KG1 (cell line): ENCODE measurements around the gene KCNH2.

Source experiments
- DNase-seq: peaks from one replicate; lab custom pipeline; 2025; lab: John Stamatoyannopoulos, UW

The KCNH2 gene

DNA sequence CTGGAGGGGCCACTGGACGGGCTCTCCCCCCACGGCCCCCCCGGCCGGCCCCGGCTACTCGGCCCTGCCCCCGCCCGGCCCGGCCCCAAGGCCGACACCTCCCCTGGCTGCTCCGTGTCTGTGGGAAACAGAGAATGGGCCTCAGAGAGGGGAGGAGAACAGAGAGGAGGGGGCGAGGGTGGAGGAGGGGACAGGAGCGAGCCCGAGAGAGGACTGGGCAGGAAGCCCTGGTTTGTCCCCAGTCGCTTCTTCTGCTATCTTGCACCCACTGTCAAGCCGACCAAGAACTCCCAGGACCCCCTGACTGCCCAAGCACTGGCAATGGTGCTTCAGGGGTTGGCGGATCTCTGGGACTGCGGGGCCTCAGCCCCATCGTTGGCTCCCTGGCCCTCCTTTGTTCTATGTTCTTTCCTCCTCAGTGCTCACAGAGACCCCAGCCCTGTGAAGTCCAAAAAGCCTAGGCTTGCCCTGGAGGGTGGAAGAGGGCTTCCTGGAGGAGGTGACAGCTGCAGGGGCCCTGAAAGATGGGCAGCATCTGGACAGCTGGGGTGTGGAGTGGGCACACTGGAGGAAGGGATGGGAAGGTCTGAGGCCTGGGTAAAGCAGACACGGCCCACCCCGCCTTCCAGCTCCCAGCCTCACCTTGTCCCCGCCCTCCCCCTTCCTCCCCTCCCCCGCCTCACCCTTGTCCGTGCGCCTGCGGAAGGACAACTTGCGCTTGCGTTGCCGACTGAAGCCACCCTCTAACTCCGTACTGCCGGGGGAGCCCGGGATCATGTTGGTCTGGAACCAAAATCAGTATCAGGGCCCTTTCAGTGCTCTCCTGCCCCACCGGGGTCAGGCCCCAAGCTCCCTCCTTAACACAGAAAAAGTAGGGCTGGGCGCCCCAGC, 30.1 kb downstream of the KCNH2 start:
- no peak for DNase-seq

DNA sequence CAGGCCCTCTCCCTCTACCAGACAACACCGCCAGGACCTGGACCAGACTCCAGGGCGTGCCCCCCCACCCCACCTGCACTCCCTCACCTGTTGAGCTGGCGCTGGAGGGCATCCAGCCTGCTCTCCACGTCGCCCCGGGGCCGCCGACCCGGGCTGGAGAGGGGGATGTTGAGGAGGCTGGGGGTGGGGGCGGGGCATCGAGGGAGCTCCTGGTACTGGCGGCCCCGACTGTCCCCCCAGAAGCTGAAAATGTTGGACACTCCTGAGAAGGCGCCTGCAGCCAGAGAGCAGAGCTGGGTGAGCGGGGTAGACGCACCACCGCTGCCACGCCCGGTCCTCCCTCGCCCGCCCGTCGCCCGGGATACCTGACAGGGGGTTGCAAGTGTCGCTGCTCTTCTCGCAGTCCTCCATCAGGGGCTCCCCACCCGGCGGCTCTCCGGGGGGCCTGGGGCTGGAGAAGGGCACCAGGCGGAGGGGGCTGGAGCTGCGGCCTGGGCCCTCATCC, 30.8 kb downstream of the KCNH2 start:
- no peak for DNase-seq

DNA sequence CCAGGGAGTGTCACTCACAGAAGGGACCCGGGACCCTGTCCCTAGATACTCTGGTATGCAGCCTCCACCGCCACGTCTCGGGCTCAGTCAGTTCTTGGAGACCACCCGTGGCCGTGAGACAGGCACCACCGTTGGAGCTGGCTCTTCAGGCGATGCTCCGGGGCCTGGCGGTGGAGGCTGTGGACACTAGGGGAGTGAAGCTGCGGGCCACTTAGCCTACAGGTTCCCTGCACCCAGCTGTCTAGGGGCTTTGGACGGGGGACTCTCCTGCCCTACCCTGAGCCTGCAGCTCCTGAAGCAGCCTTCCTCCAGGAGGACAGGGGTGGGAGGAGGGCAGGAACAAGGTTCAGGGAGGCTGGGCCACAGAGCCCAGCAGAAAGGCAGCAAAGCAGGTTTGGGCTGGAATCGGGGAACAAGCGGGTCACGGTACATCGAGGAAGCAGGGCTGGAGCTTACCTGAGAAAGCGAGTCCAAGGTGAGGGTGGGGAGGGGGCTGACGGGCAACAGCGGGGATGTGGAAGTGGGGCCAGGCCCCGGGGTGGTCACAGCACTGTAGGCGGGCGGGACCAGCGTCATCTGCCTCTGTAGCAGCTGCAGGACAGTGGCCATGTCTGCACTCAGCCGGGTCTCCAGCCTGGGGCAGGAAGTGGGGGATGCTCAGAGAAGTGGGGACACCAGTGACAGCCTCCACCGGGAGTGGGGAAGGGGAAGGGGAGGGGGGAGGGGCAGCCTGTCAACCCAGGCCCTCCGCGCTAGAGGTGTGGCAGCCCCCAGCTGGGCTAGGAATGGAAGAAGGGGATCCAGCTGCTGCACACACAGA, 31.5 kb downstream of the KCNH2 start:
- no peak for DNase-seq

GRCh38 chr7:150945853-150946420, 32.2 kb downstream of the KCNH2 start:
- DNase-seq: no peak

- DNase-seq: no peak
Measured at GRCh38 chr7:150945171-150945852, 32.8 kb downstream of the KCNH2 start.

GRCh38 chr7:150944066-150945042, 33.8 kb downstream of the KCNH2 start:
- no peak for DNase-seq

- DNase-seq: no peak
Measured at GRCh38 chr7:150943453-150943814, 34.7 kb downstream of the KCNH2 start.

- no peak for DNase-seq
Measured at GRCh38 chr7:150942591-150943452, 35.3 kb downstream of the KCNH2 start.

GRCh38 chr7:150942001-150942590, 36.0 kb downstream of the KCNH2 start:
- DNase-seq: no peak

GRCh38 chr7:150941351-150942000, 36.6 kb downstream of the KCNH2 start:
- no peak for DNase-seq

- no peak for DNase-seq
Measured at GRCh38 chr7:150940431-150941102, 37.6 kb downstream of the KCNH2 start.

- no peak for DNase-seq
Measured at GRCh38 chr7:150939466-150939865, 38.7 kb downstream of the KCNH2 start.

GRCh38 chr7:150939052-150939451, 39.1 kb downstream of the KCNH2 start:
- DNase-seq: no peak

DNA sequence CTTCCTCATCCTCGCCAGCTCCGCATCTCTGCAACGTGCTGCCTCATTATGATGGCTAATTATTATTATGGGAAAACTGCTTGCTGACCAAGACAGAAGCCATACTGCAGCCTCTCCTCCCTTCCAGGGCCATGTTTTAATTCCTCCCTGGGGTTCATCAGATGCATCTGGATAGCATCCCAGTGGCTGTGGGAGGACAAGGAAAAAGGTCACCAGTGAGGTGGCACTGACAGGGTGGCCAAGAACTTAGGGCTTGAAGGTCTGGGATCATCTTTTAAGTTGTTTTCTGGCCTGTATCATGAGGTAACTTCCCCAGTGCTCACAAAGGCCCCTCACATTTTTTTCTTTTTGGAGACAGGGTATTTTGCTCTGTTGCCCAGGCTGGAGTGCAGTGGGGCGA, 39.6 kb downstream of the KCNH2 start:
- no peak for DNase-seq

GRCh38 chr7:150937848-150938561, 40.1 kb downstream of the KCNH2 start:
- no peak for DNase-seq

GRCh38 chr7:150936018-150936417, 42.1 kb downstream of the KCNH2 start:
- no peak for DNase-seq

DNA sequence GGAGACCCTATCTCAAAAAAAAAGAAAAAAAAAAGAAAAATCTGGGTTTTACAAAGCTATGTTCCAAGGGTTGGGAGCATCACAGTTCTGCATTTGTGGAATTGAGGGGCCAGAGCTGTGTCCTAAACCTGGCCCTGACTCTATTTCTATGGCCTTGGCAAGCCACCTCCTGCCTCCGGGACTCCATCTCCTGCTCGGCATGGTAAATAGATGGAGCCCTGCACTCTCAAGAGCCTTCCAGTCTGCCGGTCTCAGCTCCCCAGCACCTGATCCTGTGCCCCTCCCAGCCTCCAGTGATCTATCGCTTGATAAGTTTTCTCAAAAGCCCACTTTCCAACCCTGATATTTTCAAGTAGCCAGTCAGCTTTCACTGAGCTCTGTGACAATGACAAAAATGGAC, 43.0 kb downstream of the KCNH2 start:
- DNase-seq: no peak
